ENCODE results near the gene TRABD. TPM values are rescaled to one million over a fixed set of nuclear protein-coding genes. Genes with fewer than 3 reads are reported as not detected.
"Not testable (repeated sequence)": the region's sequence is repeated elsewhere in the genome, so short reads cannot be mapped to it uniquely, and the experiment has no call there.

TRABD gene, protein sequence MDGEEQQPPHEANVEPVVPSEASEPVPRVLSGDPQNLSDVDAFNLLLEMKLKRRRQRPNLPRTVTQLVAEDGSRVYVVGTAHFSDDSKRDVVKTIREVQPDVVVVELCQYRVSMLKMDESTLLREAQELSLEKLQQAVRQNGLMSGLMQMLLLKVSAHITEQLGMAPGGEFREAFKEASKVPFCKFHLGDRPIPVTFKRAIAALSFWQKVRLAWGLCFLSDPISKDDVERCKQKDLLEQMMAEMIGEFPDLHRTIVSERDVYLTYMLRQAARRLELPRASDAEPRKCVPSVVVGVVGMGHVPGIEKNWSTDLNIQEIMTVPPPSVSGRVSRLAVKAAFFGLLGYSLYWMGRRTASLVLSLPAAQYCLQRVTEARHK
- total RNA-seq (2014; rRNA removed; shearing (Covaris generic)): 11.2 and 11.6 TPM in 2 replicates

DNA sequence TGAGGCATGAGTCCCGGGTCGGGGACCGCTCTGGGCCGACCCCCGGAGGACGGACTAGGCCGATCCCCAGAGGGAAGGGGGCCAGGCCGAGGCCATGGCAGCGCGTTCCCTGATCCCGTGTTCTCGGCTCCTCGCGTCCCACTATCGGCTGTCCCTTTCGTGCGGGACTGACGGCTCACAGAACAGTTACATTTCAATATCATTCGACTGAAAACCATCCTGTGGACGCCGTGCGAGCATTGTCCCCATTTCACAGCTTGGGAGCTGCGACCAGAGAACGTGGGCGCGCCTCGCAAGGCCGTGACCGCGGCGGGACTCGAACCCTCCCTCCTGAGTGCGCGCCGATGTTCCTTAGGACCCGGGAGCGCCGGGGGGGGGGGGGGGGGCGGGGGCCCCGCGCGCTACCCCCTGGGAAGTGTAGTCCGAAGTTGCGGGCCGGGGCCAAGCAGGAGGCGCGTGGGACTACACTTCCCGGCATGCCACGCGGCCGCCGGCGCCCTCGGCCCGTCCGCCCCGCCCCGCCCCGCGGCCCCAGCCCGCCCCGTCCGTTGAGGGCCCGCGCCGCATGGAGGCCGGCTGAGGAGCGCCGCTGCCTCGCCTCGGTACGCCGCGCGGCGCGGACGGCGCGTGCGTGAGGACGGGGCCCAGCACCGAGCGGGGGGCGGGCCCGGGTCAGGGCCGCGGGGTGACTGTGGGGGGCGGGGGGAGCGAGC, at the start of gene TRABD:
Gene TRABD, plus strand, starts transcription at position 539 of the 713 bp plus-strand sequence. CDS start 7,148 bp downstream, outside the sequence.
- DNase-seq (ENCODE audit: low read depth): peak; percentile 82

DNA sequence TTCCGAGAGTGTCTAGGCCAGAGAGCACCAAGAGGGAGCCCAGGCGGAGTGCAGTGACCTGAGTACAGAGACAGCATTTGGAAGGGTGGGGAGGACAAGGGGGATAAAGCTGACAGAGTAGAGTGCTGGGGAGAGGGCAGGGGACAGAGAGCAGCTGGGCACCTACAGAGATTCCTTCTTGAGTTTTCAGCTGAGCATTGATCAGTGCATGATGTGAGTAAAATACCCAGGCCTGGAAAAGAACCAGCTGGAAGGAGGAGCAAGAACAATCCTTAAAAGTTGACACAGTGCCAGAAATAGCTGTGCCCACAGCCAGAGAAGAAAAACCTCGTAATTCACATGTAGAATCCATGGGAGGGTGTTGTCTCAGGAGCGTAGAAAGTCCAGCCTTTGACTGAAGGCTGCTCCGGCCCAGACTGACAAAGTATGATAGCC, 49.1 kb upstream of the TRABD start:
- DNase-seq (ENCODE audit: low read depth): no peak

DNA sequence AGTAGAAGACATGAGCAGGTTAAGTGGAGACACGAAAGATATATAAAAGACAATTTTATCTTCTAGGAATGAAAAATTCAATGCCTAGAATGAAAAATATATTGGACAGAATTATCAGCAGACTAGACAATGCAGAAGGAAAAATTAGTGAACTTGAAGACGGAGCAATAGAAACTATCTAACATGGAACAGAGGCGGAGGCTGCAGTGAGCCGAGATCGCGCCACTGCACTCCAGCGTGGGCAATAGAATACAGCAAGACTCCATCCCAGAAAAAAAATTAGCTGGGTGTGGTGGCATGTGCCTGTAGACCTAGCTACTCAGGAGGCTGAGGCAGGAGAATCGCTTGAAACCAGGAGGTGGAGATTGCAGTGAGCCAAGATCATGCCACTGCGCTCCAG, 48.4 kb upstream of the TRABD start:
- not testable (repeated sequence) for DNase-seq (ENCODE audit: low read depth)

DNA sequence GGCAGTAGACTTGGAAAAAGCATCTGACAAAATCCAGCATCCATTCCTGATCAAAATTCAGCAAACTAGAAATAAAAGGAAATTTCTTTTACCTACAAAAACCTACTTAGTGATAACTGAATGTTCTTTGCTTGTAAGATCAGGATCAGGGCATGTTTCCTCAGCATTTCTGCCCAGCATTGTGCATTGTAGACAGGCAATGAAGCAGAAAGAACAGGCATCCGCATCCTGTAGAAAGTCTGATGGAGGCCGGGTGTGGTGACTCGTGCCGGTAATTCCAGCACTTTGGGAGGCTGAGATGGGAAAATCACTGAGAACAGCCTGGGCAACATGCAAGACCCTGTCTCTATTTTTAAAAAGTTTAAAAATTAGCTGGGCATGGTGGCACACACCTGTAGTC, 47.7 kb upstream of the TRABD start:
- no peak for DNase-seq (ENCODE audit: low read depth)

DNA sequence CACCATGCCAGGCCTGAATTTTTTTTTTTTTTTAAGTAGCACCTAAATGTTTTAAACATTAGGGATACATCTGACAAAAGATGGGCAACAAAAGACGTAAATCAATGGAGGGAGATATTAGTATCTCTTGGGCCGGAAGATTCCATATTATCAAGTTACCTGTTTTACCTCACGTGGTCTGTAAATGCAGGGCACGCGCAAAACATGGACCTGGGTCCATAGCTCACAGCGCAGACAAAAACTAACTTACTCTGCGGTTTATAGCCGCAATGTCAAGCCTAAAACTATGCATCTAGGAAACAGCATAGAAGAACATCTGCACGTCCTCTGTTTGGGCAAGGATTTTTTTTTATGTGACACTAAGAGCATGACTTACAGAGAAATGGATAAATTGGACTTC, 46.7 kb upstream of the TRABD start:
- no peak for DNase-seq (ENCODE audit: low read depth)

DNA sequence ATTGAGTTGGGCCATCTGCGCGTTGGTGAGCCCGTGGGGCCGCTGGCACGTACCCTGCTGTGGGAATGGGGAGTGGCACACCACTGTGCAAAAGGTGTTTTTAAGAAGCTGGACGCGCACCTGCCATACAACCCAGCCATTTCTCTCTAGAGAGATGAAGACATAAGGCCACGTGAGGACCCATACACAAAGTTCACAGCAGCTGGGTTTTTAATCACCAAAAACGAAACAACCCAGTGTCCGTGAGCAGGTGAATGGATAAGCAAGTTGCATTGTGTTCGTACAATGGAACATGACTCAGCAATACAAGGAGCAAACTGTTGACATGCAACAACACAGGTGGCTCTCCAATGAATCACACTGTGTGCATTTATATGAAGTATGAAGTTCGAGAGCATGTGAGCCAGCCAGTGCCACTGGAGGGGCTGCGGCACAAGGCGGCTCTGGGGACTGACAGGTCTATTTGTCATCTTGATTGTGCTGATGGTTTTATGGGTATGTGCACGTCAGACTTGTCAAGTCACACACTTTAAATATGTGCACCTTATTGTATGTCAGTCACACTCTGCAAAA, 45.8 kb upstream of the TRABD start:
- DNase-seq (ENCODE audit: low read depth): no peak

DNA sequence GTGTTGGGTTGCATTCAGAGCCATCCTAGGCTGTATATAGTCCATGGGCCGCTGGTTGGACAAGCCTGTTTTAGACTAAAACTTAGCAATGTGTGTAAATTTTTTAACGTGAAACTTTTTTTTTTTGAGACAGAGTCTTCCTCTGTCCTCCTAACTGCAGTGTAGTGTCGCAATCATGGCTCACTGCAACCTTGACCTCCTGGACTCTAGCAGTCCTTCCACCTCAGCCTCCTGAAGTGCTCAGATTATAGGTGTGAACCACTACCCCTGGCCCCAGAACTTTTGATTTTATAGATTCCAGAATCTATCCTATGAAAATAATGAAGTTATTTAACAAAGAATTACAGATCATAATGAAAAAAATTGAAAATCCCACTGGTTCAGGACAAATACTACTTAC, 45.1 kb upstream of the TRABD start:
- DNase-seq (ENCODE audit: low read depth): no peak

DNA sequence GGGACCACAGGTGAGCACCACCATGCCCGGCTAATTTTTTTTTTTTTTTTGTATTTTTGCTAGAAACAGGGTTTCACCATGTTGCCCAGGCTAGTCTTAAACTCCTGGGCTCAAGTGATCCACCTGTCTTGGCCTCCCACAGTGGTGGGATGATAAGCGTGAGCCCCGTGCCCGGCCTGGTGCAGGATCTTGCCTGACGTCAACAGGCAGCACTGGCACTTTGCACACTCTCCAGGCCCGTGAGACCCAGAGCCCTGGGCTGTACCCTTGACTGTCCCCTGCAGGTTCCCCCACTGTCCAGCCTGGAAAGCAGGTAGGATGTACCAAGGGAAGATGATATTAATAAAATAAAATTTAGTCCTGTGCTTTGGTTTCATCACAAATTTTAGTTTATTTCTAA, 44.3 kb upstream of the TRABD start:
- no peak for DNase-seq (ENCODE audit: low read depth)

DNA sequence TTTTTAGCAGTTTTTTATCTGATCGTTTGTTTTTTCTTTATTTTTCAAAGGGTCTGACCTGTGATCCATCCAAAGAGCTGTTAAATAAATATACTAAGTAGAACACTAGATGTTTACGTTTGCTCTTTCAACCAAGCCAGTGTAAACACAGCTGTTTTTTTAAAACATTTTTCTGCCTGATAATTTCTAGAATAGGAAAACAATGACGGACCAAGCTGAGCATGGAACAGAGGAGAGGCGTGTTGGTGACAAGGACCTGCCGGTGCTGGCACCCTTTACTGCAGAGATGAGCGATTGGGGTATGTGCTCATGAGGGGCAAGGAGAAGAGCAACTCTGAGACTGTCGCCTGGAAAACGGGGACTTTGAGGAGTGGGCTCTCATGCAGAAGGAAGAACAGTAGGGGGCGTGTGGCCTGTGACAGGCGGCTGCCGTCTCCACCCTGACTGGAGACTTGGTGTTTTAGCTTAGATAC, 43.8 kb upstream of the TRABD start:
- DNase-seq (ENCODE audit: low read depth): no peak

DNA sequence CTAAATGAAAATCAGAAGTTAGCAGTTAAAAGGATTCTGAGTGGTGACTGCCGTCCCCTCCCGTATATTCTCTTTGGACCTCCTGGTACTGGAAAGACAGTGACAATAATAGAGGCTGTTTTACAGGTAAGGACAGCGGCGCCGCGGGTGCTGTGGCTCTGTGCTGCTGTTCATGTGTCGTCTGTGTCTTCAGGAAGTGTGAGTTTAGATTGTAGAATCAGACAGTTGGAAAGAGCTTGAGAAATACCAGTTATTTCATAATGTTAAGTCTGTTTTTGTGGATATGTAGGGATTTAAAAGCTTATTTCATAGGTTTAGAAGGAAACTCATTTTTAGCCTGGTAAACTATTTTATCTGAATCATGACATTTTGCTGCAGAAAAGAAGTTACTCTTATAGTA, 42.6 kb upstream of the TRABD start:
- no peak for DNase-seq (ENCODE audit: low read depth)

DNA sequence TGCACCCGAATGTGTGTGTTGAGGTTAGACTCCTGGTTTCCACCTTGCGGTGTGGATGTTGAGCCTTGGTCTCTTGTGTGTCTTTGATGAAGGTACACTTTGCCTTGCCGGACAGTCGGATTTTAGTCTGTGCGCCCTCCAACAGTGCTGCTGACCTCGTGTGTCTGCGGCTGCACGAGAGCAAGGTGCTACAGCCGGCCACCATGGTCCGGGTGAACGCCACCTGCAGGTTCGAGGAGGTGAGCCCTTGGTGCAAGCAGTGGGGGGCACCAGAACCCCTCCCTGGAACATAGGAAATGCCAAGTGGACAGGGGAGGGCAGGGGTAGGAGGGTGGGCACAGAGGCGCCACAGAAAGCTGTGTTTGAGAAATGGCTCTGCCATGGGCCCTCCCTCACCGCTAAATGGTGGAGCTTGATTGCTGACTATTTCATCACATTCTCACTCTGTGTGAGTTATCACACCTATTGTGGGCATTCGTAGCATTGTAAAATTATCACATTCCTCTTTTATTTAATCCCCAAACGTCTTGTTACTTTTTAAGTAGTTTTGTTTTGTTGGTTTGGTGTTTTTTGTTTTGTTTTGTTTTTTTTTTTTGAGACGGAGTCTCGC, 41.6 kb upstream of the TRABD start:
- DNase-seq (ENCODE audit: low read depth): no peak

DNA sequence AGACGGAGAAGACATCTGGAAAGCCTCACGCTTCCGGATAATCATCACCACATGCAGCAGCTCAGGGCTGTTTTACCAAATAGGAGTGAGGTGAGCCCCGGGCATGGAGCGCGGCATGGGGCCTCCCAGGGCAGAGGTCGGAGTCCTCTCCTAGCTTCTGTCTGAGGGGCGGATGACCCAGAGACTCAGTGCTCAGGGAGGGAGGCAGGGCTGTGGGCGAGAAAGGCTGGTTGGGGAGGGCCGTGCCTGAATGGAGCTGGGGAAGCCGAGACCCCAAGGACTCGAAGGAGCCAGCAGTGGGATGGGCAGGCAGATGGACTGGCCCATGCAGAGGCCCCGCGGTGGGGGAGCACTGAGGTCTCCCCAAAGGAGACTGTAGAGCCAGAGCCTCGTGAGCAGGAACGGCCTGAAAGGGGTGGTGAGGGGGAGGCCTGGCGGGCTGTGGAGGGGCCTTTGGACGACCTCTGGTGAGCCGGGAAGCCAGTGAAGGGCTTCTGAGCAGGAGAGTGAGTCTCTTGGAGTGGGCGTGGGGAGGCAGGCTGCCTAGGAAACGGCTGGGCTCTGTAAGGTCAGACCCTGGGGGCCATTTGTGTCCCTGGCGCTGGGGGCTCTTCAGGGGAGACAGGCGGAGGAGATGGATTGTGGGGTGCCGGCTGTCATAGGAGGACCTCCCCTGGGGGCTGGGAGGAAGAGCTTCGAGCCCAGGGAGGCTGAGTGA, 39.8 kb upstream of the TRABD start:
- DNase-seq (ENCODE audit: low read depth): no peak

DNA sequence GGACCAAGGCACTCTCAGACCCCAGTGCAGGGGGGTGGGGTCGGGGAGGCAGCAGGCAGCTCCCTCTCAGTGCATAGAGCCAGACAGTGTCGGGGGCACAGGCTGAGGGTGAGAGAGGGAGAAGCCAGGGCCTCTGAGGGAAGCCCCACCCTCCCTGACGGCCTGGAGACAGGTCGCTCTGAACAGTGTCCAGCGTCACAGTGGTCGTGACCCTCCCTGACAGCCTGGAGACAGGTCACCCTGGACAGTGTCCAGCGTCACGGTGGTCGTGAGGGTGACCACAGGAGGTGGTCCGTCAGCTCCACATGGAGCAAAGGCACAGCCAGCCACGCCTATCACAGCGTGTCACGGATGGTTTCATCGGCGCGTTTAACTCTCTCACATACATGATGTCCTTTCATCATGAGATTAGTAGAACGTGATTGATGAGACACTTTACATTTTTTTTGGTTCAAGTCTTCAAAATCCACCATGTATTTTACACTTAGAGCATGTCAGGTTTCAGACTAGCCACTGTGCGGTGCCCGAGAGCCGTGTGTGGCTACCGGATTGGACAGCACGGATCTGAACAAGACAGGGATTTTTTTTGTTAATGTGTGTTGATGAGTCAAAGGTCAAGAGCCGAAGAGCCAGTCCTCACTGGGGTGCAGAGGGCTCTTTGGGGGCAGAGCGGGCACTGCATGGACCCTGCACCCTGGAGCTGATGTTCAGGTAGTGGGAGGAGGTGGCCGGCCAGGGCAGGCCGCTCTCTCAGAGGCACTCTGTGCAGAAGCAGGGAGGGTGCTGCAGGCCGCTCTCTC, 39.1 kb upstream of the TRABD start:
- peak; percentile 54 for DNase-seq (ENCODE audit: low read depth)

DNA sequence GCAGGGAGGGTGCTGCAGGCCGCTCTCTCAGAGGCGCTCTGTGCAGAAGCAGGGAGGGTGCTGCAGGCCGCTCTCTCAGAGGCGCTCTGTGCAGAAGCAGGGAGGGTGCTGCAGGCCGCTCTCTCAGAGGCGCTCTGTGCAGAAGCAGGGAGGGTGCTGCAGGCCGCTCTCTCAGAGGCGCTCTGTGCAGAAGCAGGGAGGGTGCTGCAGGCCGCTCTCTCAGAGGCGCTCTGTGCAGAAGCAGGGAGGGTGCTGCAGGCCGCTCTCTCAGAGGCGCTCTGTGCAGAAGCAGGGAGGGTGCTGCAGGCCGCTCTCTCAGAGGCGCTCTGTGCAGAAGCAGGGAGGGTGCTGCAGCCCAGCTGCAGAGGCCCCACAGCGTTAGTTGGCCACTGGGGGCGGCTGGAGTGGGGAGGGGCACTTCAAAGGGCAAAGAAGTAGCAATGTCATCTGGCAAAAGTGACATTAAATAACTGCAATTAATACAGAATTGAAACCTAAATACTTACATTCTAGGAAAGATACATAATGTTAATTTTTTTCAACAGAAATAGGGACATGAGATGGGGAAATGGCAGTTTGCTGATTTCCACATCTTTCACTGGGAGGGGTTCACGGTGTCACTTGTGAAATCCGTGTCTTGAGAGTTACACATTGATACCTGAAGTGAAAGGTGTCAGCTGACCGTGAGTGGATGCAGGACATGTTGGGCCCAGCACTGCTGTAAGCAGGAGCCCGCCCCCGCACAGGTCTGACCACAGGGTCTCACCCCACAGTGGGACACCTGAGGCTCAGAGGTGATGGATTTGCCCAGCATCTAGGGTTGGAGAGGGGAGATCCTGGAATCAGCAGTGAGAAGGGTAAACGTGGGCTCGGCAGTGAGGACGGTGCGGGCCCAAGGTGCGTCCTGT, 38.2 kb upstream of the TRABD start:
- DNase-seq (ENCODE audit: low read depth): not testable (repeated sequence)

DNA sequence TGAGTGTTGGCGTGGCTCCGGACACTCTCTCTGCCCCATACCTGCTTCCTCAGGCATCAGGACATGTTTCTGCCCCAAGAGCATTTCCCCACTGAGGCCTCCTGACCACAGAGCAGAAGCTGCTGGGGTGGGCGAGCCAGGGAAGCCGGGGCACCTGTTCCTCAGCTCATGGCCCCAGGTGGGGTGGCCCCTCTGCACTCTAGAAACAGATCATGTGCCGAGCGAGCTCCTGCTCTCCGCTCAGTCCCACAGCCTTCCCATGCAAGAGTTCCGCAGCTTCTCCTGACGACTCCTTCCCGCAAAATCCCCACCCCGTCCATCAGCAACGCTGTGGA, 37.6 kb upstream of the TRABD start:
- DNase-seq (ENCODE audit: low read depth): no peak

DNA sequence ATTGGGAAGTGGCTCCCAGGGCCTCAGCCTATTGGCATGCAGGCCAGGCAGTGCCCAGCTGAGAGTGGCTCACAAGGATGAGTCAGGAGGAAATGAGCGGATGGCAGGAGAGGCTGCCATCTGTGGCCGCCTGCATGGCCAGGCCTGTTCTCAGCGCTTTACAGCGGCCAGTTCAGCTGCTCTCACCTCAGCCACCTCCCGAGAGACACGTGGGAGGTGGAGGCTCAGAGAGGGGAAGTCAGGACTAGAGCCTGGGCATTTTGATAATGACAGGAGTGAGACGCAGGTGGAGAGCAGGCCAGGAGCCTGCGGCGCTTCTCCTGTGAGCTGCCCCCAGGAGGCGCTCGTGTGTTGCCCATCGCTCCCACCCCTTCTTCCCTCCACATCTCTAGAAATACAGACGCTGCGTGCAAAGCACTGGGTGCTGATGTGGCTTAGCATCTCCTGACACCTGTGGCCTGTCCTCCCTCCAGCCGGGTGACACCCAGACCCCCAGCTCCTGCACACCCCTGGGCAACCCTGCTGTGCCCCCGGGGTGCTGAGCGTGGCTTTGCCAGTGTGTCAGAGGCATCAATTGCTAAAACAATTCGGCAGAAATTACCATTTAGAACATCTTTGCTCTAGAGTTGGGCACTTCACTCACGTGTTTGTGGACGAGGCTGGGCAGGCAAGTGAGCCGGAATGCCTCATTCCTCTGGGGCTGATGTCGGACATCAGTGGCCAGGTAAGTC, 36.6 kb upstream of the TRABD start:
- DNase-seq (ENCODE audit: low read depth): peak; percentile 47

DNA sequence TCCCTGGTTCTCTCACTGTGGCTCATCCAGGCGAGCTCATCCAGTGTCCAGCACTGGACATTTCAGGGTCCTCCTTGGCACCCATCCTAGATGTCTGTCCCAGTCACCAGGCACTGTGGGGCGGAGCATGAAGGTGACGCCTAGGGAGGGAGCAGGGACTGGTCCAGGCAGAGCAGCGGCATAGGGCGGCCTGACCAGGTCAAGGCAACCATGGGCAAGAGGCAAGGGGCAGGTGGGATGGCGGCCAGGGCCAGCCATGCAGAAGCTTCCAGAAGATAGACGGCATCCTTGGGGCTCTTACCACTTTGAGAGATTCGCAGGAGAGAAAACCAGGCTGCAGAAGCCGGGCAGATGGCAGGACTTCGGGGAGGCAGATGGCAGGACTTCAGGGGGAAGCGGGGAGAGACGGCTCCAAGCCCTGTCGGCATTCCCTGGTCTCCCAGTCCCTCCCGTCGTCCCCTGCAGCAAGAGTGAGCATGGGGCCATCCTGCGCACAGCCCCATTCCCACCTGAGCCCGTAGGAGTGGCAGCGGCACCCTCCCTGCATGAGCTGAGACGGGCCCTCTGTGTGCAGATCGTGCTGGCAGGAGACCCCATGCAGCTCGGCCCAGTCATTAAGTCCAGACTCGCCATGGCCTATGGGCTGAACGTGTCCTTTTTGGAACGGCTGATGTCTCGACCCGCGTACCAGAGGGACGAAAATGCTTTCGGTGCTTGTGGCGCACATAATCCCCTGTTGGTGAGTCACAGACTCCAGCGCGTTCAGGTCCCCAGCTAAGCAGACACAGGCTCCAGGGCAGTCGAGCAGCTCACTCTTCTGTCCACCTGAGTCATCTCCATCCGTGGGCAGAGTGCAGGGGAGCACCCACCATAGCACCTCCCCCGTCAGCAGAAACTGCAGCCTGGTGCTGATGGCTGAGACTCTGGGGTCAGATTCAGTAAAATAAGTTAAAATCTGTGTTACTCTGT, 35.3 kb upstream of the TRABD start:
- DNase-seq (ENCODE audit: low read depth): peak; percentile 12

Measured in RPMI7951 (cell line).